HFFc6 (cell line): ENCODE data around the gene MYO1D. TPM values are rescaled to one million over a fixed set of nuclear protein-coding genes. Genes with fewer than 3 reads are reported as not detected.

Experiments
- DNase-seq: peaks from one replicate; pipeline ENCODE4 v3.0.0-alpha.2; 2018
- H3K27ac Mint-ChIP-seq: 2 replicates; pipeline ENCODE4 v1.8.0; 2020; ENCODE audit warnings: mild to moderate bottlenecking, mixed read lengths
- H3K27me3 Mint-ChIP-seq: 2 replicates; pipeline ENCODE4 v1.8.0; 2021; ENCODE audit warnings: mild to moderate bottlenecking, moderate library complexity, mixed read lengths; ENCODE audit not compliant: insufficient read depth
- H3K36me3 Mint-ChIP-seq: 2 replicates; pipeline ENCODE4 v1.8.0; 2021; ENCODE audit warnings: low read depth, mixed read lengths
- H3K4me1 Mint-ChIP-seq: 2 replicates; pipeline ENCODE4 v1.8.0; 2020; ENCODE audit warnings: low read depth, mixed read lengths
- H3K4me3 Mint-ChIP-seq: 2 replicates; pipeline ENCODE4 v1.8.0; 2020; ENCODE audit warnings: mild to moderate bottlenecking, moderate library complexity, mixed read lengths
- H3K9me3 Mint-ChIP-seq: 2 replicates; pipeline ENCODE4 v1.8.0; 2020; ENCODE audit warnings: mild to moderate bottlenecking, mixed read lengths
- total RNA-seq, 6 experiments: library from RNA; stranded (reverse); fragmentation: NEBNext Ultra II Directional; extraction: Animal tissue kit (Norgen Biotek cat#: 25700); gene quantifications; 2 replicates in 1 of 6; 3 replicates in 5 of 6; pipeline ENCODE4 v1.2.3, GENCODE V29; 2021
- TF ChIP-seq, protein P1 (sequence below): fragments of 200-600 bp; sonication (generic); IDR thresholded peaks from 2 replicates; pipeline ENCODE4 v1.5.0; 2021; ENCODE audit warnings: antibody characterized with exemption, mild to moderate bottlenecking

Gene MYO1D
- total RNA-seq, 6 experiments from 2014 or later: 3.8 to 28.8 (median 4.8) TPM

DNA sequence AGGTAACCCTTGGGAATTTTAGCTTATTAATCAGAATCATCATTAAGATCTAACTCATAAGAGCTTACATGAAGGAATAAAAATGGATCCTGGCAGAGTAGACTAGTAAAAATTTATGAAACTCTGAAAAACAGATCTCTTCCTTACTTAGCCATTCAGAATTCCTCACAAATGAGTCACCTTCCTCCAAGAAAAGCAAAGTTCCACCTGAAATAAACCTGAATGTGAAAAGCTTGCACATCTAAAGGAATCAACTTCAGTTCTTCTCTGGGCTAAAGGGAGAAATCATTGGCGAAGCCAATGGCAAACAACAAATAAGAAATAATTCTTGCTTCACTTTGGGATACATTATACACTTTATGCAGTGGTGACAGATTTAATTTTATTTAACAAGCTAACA, 22.7 kb downstream of the MYO1D start:
- peaks cover 17% of the 10 kb centered on the region for H3K4me1 Mint-ChIP-seq
- no peak for DNase-seq
- TF ChIP-seq, protein P1, sequence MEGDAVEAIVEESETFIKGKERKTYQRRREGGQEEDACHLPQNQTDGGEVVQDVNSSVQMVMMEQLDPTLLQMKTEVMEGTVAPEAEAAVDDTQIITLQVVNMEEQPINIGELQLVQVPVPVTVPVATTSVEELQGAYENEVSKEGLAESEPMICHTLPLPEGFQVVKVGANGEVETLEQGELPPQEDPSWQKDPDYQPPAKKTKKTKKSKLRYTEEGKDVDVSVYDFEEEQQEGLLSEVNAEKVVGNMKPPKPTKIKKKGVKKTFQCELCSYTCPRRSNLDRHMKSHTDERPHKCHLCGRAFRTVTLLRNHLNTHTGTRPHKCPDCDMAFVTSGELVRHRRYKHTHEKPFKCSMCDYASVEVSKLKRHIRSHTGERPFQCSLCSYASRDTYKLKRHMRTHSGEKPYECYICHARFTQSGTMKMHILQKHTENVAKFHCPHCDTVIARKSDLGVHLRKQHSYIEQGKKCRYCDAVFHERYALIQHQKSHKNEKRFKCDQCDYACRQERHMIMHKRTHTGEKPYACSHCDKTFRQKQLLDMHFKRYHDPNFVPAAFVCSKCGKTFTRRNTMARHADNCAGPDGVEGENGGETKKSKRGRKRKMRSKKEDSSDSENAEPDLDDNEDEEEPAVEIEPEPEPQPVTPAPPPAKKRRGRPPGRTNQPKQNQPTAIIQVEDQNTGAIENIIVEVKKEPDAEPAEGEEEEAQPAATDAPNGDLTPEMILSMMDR: no peak
- H3K27me3 Mint-ChIP-seq: no peaks in the 10 kb centered on the region
- no peak overlapping the region for H3K4me3 Mint-ChIP-seq
- H3K27ac Mint-ChIP-seq: no peak overlapping the region; the same call in 1 of the 2 replicates
- H3K9me3 Mint-ChIP-seq: no peaks in the 10 kb centered on the region
- H3K36me3 Mint-ChIP-seq: no peaks in the 10 kb centered on the region

DNA sequence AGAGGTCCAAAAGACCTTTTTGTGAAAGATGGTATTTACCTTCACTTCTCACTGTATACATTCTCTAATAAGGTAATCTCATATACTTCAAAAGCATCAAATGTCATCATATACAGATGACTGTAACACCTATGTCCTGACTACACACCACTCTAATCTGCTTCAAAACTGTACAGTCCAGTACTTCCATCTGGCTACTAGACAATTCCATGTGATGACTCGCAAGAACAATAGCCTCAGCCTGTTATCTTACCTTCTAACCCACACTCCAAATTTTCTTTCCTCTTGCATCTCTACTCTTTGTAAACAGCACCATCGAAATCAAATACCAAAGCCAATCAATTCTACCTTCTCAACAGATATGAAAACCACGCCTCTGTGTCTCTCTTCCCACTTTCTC, 24.1 kb downstream of the MYO1D start:
- Mint-ChIP-seq H3K4me1 (peaks cover 17% of the 10 kb centered on the region), H3K36me3 (no peaks in the 10 kb centered on the region)

DNA sequence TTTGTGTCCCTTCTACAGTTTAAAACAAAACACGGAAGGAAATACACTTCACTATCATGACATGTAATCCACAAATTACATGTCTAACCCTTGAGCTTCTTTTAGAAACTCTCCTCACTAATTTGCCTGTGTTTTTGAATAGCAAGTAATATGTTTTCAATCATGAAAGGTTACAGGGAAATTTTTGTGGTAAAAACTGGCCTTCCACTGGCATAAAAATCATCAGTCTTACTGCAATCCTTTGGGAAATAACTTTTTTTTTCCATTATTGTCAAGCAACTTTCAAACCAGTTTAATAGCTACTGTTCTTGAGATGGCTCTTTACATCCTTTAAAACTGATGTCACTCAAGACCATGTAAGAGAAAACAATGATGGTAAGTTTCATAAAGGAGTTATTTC, 27.0 kb downstream of the MYO1D start:
- H3K27me3 Mint-ChIP-seq: no peaks in the 10 kb centered on the region
- DNase-seq: no peak
- TF ChIP-seq, protein P1: no peak
- no peak overlapping the region for H3K4me3 Mint-ChIP-seq
- no peaks in the 10 kb centered on the region for H3K9me3 Mint-ChIP-seq
- H3K4me1 Mint-ChIP-seq: peaks cover 17% of the 10 kb centered on the region
- H3K36me3 Mint-ChIP-seq: no peaks in the 10 kb centered on the region
- H3K27ac Mint-ChIP-seq: no peak overlapping the region

More for the DNA sequence above, 24.1 kb downstream of the MYO1D start:
- TF ChIP-seq, protein P1: no peak
- Mint-ChIP-seq H3K9me3 (no peaks in the 10 kb centered on the region), H3K27me3 (no peaks in the 10 kb centered on the region), H3K27ac (no peak overlapping the region), H3K4me3 (no peak overlapping the region)
- DNase-seq: peak; percentile 11

DNA sequence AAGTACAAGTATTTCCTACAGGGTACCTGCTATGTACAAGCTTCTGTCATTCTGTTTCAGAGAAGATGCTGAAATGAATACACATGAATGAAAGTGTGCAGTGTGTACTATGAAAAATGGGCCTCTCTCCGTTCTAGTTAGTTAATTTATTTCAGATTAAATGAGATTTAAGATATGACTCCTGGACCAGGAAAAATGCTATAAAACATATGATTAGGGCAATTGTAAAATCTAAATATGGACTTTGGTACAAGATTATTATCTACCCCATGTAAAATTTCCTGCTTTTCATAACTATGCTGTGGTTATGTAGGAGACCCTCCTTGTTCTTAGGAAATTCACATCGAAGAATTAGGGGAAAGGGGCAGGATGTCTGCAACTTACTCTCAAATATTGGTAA, 28.9 kb downstream of the MYO1D start:
- Mint-ChIP-seq H3K27ac (no peak overlapping the region), H3K9me3 (no peaks in the 10 kb centered on the region), H3K36me3 (no peaks in the 10 kb centered on the region), H3K4me3 (no peak overlapping the region), H3K4me1 (peaks cover 3% of the 10 kb centered on the region; the same call in 1 of the 2 replicates), H3K27me3 (no peaks in the 10 kb centered on the region)
- no peak for DNase-seq
- TF ChIP-seq, protein P1: no peak

DNA sequence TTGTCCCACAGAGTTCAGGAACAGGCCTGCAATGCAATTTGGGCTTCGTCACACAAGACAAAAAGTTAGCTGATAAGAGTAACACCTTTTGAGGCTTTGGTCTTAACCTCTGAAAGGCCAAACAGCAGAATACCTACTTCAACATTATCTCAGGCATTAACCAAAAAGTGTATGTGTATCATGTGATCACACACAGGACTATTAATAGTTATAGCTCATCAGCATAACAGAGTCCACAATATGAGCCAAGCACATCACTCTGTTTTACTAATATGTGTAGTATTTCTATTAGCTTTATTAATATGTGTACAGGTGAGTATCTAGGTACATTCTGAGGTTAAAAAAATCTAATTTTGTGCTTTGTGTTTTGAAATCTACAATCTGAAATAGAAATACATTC, 30.8 kb downstream of the MYO1D start:
- H3K27ac Mint-ChIP-seq: no peak overlapping the region
- H3K27me3 Mint-ChIP-seq: no peaks in the 10 kb centered on the region
- TF ChIP-seq, protein P1: no peak
- DNase-seq: no peak
- no peaks in the 10 kb centered on the region for H3K36me3 Mint-ChIP-seq
- no peaks in the 10 kb centered on the region for H3K9me3 Mint-ChIP-seq
- no peaks in the 10 kb centered on the region for H3K4me1 Mint-ChIP-seq
- no peak overlapping the region for H3K4me3 Mint-ChIP-seq

DNA sequence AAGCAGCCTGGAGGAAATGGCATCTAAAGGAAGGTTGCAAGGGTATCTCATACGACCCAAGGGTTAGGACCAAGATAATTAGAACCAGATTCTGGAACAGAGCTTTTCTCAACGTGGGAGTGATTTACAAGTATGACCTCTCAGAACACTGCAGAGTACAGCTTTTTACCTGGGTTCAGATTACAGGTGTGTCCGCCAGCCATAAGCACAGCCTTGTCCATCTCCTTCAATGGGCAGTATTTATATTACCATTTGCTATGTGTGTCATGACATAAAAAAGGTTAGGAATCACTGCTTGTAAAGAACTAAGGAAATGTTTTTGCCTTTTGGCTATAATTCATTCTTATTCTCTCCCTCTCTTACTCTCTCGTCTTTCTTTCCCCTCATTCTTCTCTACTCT, 36.7 kb downstream of the MYO1D start:
- DNase-seq: no peak
- H3K27ac Mint-ChIP-seq: no peak overlapping the region

More for the DNA sequence above, 36.7 kb downstream of the MYO1D start:
- Mint-ChIP-seq H3K36me3 (no peaks in the 10 kb centered on the region), H3K27me3 (peaks cover 2% of the 10 kb centered on the region; the same call in 1 of the 2 replicates), H3K4me1 (no peaks in the 10 kb centered on the region; the same call in 1 of the 2 replicates), H3K4me3 (no peak overlapping the region), H3K9me3 (no peaks in the 10 kb centered on the region)
- TF ChIP-seq, protein P1: no peak
